Measurements from ENCODE around the gene NSFL1C. TPM values are rescaled to one million over a fixed set of nuclear protein-coding genes. Genes with fewer than 3 reads are reported as not detected.

NSFL1C gene
- total RNA-seq, 3 donors from 2014 or later: 70.3 to 84.1 (median 80.0) TPM

DNA sequence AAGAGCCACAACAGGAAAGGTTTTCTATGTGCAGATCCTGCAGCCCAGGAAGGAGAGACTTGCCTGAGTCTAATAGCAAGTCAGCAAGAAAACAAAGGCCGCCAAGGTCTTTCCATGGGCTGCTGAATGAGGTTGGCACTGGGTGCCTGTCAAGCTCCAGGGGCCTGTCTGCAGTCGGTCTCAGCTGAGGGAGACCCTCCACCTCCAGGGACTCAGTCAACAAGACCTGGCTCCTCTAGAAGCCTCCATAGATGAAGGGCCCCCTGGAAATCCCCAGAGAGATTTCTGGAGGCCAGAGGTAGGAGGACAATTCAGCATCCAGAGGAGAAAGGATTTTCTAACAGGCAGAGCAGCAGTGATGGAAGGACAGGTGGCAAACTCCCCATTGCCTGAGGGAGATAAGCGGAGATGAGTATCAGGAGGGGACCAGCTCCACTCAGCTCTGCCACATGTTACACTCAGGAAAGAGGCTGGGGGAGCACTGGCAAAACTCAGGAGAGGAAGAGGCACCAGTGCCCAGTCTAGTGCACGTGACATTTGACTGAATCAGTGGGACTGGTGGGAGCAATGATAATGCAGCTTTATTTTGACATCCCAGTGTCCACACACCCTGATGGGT lies 40.3 kb downstream of the NSFL1C start:
- no peak for DNase-seq
- no peak for ATAC-seq
- Histone ChIP-seq H3K36me3 (ENCODE audit: low read depth) (no peaks in the 10 kb centered on the region), H3K4me1 (ENCODE audit: low read depth) (peaks cover 3% of the 10 kb centered on the region), H3K4me3 (no peak overlapping the region), H3K9me3 (no peaks in the 10 kb centered on the region)
- intact Hi-C loops (cut with DNase I, micrococcal nuclease): no loop called here
- TF ChIP-seq, protein P1, sequence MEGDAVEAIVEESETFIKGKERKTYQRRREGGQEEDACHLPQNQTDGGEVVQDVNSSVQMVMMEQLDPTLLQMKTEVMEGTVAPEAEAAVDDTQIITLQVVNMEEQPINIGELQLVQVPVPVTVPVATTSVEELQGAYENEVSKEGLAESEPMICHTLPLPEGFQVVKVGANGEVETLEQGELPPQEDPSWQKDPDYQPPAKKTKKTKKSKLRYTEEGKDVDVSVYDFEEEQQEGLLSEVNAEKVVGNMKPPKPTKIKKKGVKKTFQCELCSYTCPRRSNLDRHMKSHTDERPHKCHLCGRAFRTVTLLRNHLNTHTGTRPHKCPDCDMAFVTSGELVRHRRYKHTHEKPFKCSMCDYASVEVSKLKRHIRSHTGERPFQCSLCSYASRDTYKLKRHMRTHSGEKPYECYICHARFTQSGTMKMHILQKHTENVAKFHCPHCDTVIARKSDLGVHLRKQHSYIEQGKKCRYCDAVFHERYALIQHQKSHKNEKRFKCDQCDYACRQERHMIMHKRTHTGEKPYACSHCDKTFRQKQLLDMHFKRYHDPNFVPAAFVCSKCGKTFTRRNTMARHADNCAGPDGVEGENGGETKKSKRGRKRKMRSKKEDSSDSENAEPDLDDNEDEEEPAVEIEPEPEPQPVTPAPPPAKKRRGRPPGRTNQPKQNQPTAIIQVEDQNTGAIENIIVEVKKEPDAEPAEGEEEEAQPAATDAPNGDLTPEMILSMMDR (IDR thresholded peaks at IDR 0.05): no peak

GRCh38 chr20:1424336-1424735 lies 42.3 kb downstream of the NSFL1C start:
- TF ChIP-seq, protein P1 (IDR thresholded peaks at IDR 0.05): no peak
- DNase-seq (no peak), ATAC-seq (no peak)
- Histone ChIP-seq H3K9me3 (peaks cover 3% of the 10 kb centered on the region), H3K4me1 (ENCODE audit: low read depth) (peaks cover 3% of the 10 kb centered on the region), H3K36me3 (ENCODE audit: low read depth) (no peaks in the 10 kb centered on the region), H3K4me3 (no peak overlapping the region)
- intact Hi-C loops (cut with DNase I, micrococcal nuclease): no loop called here

GRCh38 chr20:1423625-1424106 lies 43.0 kb downstream of the NSFL1C start:
- intact Hi-C loops (cut with DNase I, micrococcal nuclease): no loop called here
- no peaks in the 10 kb centered on the region for H3K36me3 ChIP-seq (ENCODE audit: low read depth)
- peak in 2 of 3 donors; percentile 62 to 77 for DNase-seq
- H3K4me1 ChIP-seq (ENCODE audit: low read depth): peaks cover 3% of the 10 kb centered on the region
- no peak overlapping the region for H3K4me3 ChIP-seq
- TF ChIP-seq, protein P1 (IDR thresholded peaks at IDR 0.05): no peak
- peak; percentile 96 for ATAC-seq
- H3K9me3 ChIP-seq: peaks cover 3% of the 10 kb centered on the region

- Histone ChIP-seq H3K9me3 (peaks cover 3% of the 10 kb centered on the region), H3K4me1 (ENCODE audit: low read depth) (peaks cover 3% of the 10 kb centered on the region), H3K36me3 (ENCODE audit: low read depth) (no peaks in the 10 kb centered on the region), H3K4me3 (no peak overlapping the region)
- ATAC-seq: no peak
- no peak for DNase-seq
- TF ChIP-seq, protein P1 (IDR thresholded peaks at IDR 0.05): no peak
- intact Hi-C loops (cut with DNase I, micrococcal nuclease): no loop called here
Observed at GRCh38 chr20:1423206-1423605, 43.4 kb downstream of the NSFL1C start.

DNA sequence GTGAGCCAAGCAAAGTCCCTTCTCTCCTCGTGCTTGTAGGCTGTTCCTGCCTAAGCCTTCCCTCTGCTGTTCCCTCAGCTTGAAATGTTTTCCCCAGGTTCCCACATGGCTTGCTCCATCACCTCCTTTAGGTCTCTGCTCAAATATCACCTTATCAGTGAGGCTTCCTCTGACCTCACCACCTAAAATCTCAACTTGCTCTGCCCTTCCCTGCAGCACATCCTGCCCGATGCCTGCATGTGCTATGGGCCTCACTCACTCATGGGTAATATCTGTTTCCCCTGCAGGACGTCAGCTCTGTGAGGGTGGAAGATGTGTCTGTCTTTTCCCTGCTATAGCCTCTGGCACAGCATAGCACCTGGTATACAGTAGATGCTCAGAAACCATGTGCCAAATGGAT lies 43.9 kb downstream of the NSFL1C start:
- peaks cover 3% of the 10 kb centered on the region for H3K4me1 ChIP-seq (ENCODE audit: low read depth)
- intact Hi-C loops (cut with DNase I, micrococcal nuclease): no loop called here
- no peak overlapping the region for H3K4me3 ChIP-seq
- TF ChIP-seq, protein P1 (IDR thresholded peaks at IDR 0.05): no peak
- no peak for ATAC-seq
- no peaks in the 10 kb centered on the region for H3K36me3 ChIP-seq (ENCODE audit: low read depth)
- DNase-seq: no peak
- peaks cover 3% of the 10 kb centered on the region for H3K9me3 ChIP-seq
